ENCODE measurements around the gene DNLZ. TPM values are rescaled to one million over a fixed set of nuclear protein-coding genes. Genes with fewer than 3 reads are reported as not detected.
A peak's percentile ranks its signal among the peaks of the same experiment; 100 is the strongest.

DNLZ gene
- total and polyA plus RNA-seq, 12 donors = 23.3 to 49.2 (median 32.5) TPM

DNA sequence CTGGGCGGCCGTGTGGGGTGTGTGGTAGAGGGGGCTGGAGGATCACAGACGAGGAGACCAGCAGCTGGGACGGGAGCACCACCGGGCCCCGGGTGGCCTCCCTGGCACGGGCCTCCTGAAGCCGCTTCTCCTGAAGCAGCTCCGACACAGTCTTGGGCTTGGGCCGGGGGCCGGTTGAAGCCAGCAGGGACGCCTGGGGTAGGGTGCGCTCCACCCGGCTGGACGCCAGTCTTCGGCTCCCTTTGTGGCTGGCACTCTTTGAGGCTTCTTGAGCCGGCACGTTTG, 15.4 kb upstream of the DNLZ start:
- WGBS, 2 donors = 81 to 85% methylated on average over 17 to 18 of the region's 18 CpGs
- Histone ChIP-seq H3K4me1 (peaks cover 0 to 15% (median 3%) of the 10 kb centered on the region in 9 donors), H3K27me3 (no peaks in the 10 kb centered on the region), H3K4me3 (no peak overlapping the region), H3K36me3 (peaks cover 0 to 65% (median 8%) of the 10 kb centered on the region in 9 donors), H3K9me3 (no peaks in the 10 kb centered on the region), H3K27ac (no peak overlapping the region)
- intact Hi-C loops (cut with DNase I) = no loop called here
- ATAC-seq = no peak
- DNase-seq = no peak
- TF ChIP-seq, protein P1, sequence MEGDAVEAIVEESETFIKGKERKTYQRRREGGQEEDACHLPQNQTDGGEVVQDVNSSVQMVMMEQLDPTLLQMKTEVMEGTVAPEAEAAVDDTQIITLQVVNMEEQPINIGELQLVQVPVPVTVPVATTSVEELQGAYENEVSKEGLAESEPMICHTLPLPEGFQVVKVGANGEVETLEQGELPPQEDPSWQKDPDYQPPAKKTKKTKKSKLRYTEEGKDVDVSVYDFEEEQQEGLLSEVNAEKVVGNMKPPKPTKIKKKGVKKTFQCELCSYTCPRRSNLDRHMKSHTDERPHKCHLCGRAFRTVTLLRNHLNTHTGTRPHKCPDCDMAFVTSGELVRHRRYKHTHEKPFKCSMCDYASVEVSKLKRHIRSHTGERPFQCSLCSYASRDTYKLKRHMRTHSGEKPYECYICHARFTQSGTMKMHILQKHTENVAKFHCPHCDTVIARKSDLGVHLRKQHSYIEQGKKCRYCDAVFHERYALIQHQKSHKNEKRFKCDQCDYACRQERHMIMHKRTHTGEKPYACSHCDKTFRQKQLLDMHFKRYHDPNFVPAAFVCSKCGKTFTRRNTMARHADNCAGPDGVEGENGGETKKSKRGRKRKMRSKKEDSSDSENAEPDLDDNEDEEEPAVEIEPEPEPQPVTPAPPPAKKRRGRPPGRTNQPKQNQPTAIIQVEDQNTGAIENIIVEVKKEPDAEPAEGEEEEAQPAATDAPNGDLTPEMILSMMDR (IDR thresholded peaks at IDR 0.05) = no peak

DNA sequence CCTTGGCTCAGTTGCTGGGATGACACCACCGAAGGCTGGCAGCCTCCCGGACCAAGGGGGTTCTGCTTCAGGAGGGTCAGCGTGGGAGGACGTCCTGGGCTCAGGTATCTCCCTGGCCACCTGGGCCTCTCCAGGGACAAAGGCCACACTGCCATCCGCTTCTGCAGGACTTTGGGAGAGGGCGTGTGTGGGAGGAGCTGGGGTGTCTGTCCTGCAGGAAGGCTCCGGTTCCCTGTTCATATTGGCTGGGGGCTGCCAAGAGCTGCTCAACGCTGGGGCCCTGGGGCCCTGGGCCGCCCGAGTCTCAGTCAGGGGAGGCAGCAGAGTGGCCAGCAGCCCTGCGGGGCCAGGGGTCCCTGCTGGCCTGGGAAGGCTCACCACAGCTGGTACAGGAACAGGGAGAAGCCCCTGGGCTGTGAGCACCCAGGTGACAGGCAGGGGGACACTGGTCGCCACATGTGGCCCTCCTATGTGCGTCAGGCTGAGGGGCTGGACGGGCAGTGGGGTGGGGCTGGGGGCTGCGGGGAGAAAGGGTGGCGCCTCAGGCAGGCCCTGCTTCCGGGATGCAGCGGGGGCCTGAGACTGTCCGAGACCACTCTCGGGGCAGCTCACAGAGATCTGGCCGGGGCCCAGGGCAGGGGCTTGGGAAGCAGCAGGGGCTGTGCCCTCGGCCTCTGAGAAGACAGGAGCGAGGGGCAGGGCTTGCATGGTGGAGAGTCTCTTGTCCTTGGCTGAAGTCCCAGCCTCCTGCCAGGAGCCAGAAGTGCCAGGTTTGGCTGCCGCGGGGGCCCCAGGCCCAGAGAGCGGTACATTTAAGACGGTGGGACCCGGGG, 14.8 kb upstream of the DNLZ start:
- intact Hi-C loops (cut with DNase I) = no loop called here
- Histone ChIP-seq H3K9me3 (no peaks in the 10 kb centered on the region), H3K4me3 (no peak overlapping the region), H3K36me3 (peaks cover 0 to 61% (median 7%) of the 10 kb centered on the region in 9 donors), H3K27ac (no peak overlapping the region), H3K27me3 (no peaks in the 10 kb centered on the region), H3K4me1 (peaks cover 0 to 18% (median 4%) of the 10 kb centered on the region in 9 donors)
- ATAC-seq (peak in 4 of 8 donors; percentile 4 to 37 (median 8)), DNase-seq (no peak)
- TF ChIP-seq, protein P1 (IDR thresholded peaks at IDR 0.05) = no peak
- 75 to 81% methylated on average over 28 of the region's 28 CpGs for WGBS, 2 donors

DNA sequence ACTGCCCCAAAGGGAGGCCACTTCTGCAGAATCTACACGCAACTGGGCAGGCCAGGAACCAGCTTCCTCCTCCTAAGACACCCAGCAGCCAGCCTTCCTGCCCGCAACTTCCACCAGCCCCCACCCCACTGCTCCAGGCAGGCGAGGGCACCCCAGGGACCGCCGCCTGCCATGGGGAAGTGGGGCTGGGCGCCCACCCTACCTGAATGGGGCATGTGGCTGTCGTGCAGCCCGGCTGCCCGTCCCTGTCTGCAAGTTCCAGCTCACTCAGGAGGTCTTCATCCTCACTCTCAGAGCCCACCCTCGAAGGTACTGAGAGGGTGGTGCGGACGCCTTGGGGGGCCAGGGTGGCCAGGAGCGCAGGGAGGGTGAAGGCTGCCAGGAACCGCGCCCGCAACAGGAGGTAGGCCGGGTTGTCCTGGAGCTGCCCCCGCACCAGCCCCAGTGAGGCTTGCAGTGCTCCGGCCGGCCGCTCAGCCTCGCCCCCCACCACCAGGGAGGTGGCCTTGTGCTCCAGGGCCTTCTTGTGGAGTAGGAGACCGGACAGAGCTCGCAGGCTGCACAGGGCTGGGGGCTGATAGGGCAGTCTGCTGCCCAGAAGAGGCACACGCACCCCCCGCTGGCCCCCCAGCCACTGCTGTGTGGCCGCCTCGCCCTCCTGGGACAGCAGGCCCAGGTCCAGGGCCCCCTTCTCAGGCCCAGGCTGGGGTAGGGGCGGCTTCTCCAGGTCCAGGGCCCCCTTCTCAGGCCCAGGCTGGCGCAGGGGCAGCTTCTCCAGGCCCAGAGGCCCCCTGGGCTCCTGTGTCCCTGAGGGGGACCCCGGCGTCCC, 14.0 kb upstream of the DNLZ start:
- peaks cover 0 to 26% (median 6%) of the 10 kb centered on the region in 9 donors for H3K4me1 ChIP-seq
- H3K9me3 ChIP-seq = no peaks in the 10 kb centered on the region
- ATAC-seq (peak in 1 of 8 donors; percentile 3), DNase-seq (no peak)
- no peaks in the 10 kb centered on the region for H3K27me3 ChIP-seq
- no peak overlapping the region for H3K27ac ChIP-seq
- TF ChIP-seq, protein P1 (IDR thresholded peaks at IDR 0.05) = no peak
- 86 to 91% methylated on average over 30 to 32 of the region's 32 CpGs for WGBS, 2 donors
- no peak overlapping the region for H3K4me3 ChIP-seq
- peaks cover 0 to 53% (median 7%) of the 10 kb centered on the region in 9 donors for H3K36me3 ChIP-seq
- intact Hi-C loops (cut with DNase I) = no loop called here

DNA sequence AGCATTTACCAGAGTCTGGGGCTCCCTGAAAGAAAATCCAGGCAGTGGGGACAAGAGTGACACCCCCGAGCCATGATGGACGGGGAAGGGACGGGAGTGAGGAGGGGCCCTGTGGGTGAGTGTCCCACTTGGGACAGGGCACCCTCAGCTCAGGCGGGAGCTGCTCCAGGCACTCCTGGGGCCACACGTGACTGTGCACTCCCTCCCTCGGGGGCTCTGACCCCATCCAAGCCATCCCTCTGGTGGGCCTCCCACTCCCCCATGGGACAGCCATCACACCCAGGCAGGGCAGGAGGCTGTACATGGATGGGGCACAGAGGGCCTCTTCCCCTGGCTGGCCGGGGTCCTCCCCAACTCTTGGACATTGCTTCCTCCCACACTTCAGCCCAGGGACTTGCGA, 12.9 kb upstream of the DNLZ start:
- ATAC-seq (no peak), DNase-seq (no peak)
- TF ChIP-seq, protein P1 (IDR thresholded peaks at IDR 0.05) = no peak
- WGBS, 2 donors = 68 to 79% methylated on average over 8 of the region's 8 CpGs
- Histone ChIP-seq H3K27ac (no peak overlapping the region), H3K4me3 (no peak overlapping the region), H3K36me3 (peaks cover 0 to 42% (median 2%) of the 10 kb centered on the region in 9 donors), H3K27me3 (no peaks in the 10 kb centered on the region), H3K9me3 (no peaks in the 10 kb centered on the region), H3K4me1 (peaks cover 0 to 32% (median 8%) of the 10 kb centered on the region in 9 donors)
- intact Hi-C loops (cut with DNase I) = no loop called here

Measured in heart right ventricle (tissue), 16 donors.